HL-60 (cell line): ENCODE data around the gene TMEM9.

Source experiments
- DNase-seq, 2 experiments: peaks; one replicate each; pipeline ENCODE4 v3.0.0-alpha.2; 2010 to 2020; ENCODE audit warnings: low read depth in 1 of 2, low spot score in 1 of 2
- H3K27ac ChIP-seq: fragments of 250-450 bp; sonication (Bioruptor Pico); replicated peaks from 2 replicates; pipeline ENCODE4 v1.5.1; 2020; ENCODE audit warnings: mild to moderate bottlenecking, moderate library complexity
- H3K27me3 ChIP-seq: fragments of 250-450 bp; sonication (Bioruptor Pico); 2 replicates; pipeline ENCODE4 v1.5.1; 2021; ENCODE audit warnings: mild to moderate bottlenecking, moderate library complexity; ENCODE audit not compliant: insufficient read depth, poor library complexity, severe bottlenecking
- H3K4me3 ChIP-seq: replicated peaks from 2 replicates; pipeline ENCODE4 v1.5.1; 2011; ENCODE audit warnings: mild to moderate bottlenecking, control low read depth, low read length; ENCODE audit not compliant: insufficient read depth
- CTCF ChIP-seq: IDR thresholded peaks from one replicate; pipeline ENCODE4 v1.5.1; 2011; ENCODE audit warnings: low read length, control low read depth, inconsistent platforms; ENCODE audit not compliant: insufficient read depth
- GABPA ChIP-seq: IDR thresholded peaks from 2 replicates; pipeline ENCODE4 v1.6.1; 2012; ENCODE audit warnings: low read depth
- POLR2AphosphoS5 ChIP-seq: IDR thresholded peaks from 2 replicates; pipeline ENCODE4 v1.6.1; 2012; ENCODE audit warnings: low read depth
- REST ChIP-seq: IDR thresholded peaks from 2 replicates; pipeline ENCODE4 v1.6.1; 2012; ENCODE audit warnings: low read depth; ENCODE audit not compliant: insufficient replicate concordance
- SPI1 ChIP-seq: IDR thresholded peaks from 2 replicates; pipeline ENCODE4 v1.6.1; 2012; ENCODE audit warnings: low read depth, mild to moderate bottlenecking, borderline replicate concordance

TMEM9 gene

GRCh38 chr1:201091256-201091655 is 63.0 kb downstream of the TMEM9 start:
- no peak for DNase-seq
- H3K4me3 ChIP-seq = no peak overlapping the region
- TF ChIP-seq POLR2AphosphoS5 = no peak
- no peak for TF ChIP-seq GABPA
- TF ChIP-seq REST = no peak
- no peak for TF ChIP-seq CTCF
- no peak overlapping the region for H3K27ac ChIP-seq
- no peaks in the 10 kb centered on the region for H3K27me3 ChIP-seq

GRCh38 chr1:201090541-201090940 is 63.7 kb downstream of the TMEM9 start:
- no peak for TF ChIP-seq CTCF
- TF ChIP-seq POLR2AphosphoS5 = no peak
- TF ChIP-seq SPI1 = no peak
- TF ChIP-seq GABPA = no peak
- TF ChIP-seq REST = no peak
- DNase-seq = no peak
- H3K4me3 ChIP-seq = no peak overlapping the region
- no peaks in the 10 kb centered on the region for H3K27me3 ChIP-seq
- no peak overlapping the region for H3K27ac ChIP-seq

- TF ChIP-seq REST (no peak), CTCF (no peak), POLR2AphosphoS5 (no peak), GABPA (no peak), SPI1 (no peak)
- no peaks in the 10 kb centered on the region for H3K27me3 ChIP-seq
- no peak overlapping the region for H3K4me3 ChIP-seq
- no peak for DNase-seq
- H3K27ac ChIP-seq = no peak overlapping the region
Measured at GRCh38 chr1:201089596-201089995, 64.7 kb downstream of the TMEM9 start.
